Measurements from ENCODE around the gene ABHD15.
"Not testable (repeated sequence)": the region's sequence is repeated elsewhere in the genome, so short reads cannot be mapped to it uniquely, and the experiment has no call there.

DNA sequence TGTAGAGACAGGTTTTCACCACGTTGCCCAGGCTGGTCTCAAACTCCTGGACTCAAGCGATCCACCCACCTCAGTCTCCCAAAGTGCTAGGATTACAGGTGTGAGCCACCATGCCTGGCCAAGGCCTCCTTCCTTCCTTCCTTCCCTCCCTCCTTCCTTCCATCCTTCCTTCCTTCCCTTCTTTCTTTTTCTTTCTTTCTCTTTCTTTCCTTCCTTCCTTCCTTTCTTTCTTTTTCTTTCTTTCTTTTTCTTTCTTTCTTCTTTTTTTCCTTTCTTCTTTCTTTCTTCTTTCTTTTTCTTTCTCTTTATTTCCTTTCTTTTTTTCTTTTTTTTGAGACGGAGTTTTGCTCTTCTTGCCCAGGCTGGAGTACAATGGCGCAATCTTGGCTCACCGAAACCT lies 8.7 kb downstream of the ABHD15 start:
- TF ChIP-seq, protein P1, sequence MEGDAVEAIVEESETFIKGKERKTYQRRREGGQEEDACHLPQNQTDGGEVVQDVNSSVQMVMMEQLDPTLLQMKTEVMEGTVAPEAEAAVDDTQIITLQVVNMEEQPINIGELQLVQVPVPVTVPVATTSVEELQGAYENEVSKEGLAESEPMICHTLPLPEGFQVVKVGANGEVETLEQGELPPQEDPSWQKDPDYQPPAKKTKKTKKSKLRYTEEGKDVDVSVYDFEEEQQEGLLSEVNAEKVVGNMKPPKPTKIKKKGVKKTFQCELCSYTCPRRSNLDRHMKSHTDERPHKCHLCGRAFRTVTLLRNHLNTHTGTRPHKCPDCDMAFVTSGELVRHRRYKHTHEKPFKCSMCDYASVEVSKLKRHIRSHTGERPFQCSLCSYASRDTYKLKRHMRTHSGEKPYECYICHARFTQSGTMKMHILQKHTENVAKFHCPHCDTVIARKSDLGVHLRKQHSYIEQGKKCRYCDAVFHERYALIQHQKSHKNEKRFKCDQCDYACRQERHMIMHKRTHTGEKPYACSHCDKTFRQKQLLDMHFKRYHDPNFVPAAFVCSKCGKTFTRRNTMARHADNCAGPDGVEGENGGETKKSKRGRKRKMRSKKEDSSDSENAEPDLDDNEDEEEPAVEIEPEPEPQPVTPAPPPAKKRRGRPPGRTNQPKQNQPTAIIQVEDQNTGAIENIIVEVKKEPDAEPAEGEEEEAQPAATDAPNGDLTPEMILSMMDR (IDR thresholded peaks at IDR 0.05), result not testable (repeated sequence)
- TF ChIP-seq EZH2 (IDR thresholded peaks at IDR 0.05; ENCODE audit: borderline replicate concordance, insufficient read depth, low read depth, low read length, poor library complexity, severe bottlenecking), result not testable (repeated sequence)

Measured in B cell (primary cell).